Putamen (tissue), 1 donor: ENCODE results near the gene PEX10.
"Not testable (repeated sequence)": the region's sequence is repeated elsewhere in the genome, so short reads cannot be mapped to it uniquely, and the experiment has no call there.

Source experiments
- DNase-seq: peaks from one replicate; pipeline ENCODE4 v3.0.0-alpha.2; 2016; ENCODE audit warnings: low spot score

Gene PEX10

GRCh38 chr1:2443277-2444137 is 31.1 kb upstream of the PEX10 start:
- peak; percentile 70 for DNase-seq

- DNase-seq = no peak
Measured at GRCh38 chr1:2442661-2443060, 30.3 kb upstream of the PEX10 start.

- DNase-seq = no peak
Measured at GRCh38 chr1:2441746-2442145, 29.4 kb upstream of the PEX10 start.

GRCh38 chr1:2440346-2440745 is 28.0 kb upstream of the PEX10 start:
- DNase-seq = not testable (repeated sequence)

- no peak for DNase-seq
Measured at GRCh38 chr1:2439369-2439768, 27.0 kb upstream of the PEX10 start.

- DNase-seq = no peak
Measured at GRCh38 chr1:2438641-2439040, 26.3 kb upstream of the PEX10 start.

GRCh38 chr1:2438038-2438437 is 25.7 kb upstream of the PEX10 start:
- DNase-seq = no peak

- DNase-seq = no peak
Measured at GRCh38 chr1:2437617-2438016, 25.3 kb upstream of the PEX10 start.

GRCh38 chr1:2436876-2437275 is 24.5 kb upstream of the PEX10 start:
- DNase-seq = no peak

- DNase-seq = no peak
Measured at GRCh38 chr1:2435746-2436355, 23.5 kb upstream of the PEX10 start.

- DNase-seq = no peak
Measured at GRCh38 chr1:2435091-2435490, 22.7 kb upstream of the PEX10 start.

GRCh38 chr1:2433936-2434655 is 21.7 kb upstream of the PEX10 start:
- DNase-seq = no peak

- DNase-seq = no peak
Measured at GRCh38 chr1:2433196-2433595, 20.8 kb upstream of the PEX10 start.

- DNase-seq = no peak
Measured at GRCh38 chr1:2432441-2432844, 20.1 kb upstream of the PEX10 start.

- DNase-seq = no peak
Measured at GRCh38 chr1:2431518-2431917, 19.2 kb upstream of the PEX10 start.

GRCh38 chr1:2431103-2431502 is 18.7 kb upstream of the PEX10 start:
- no peak for DNase-seq

GRCh38 chr1:2430592-2430973 is 18.2 kb upstream of the PEX10 start:
- no peak for DNase-seq

- no peak for DNase-seq
Measured at GRCh38 chr1:2429780-2430591, 17.6 kb upstream of the PEX10 start.

- no peak for DNase-seq
Measured at GRCh38 chr1:2428490-2428889, 16.1 kb upstream of the PEX10 start.

- no peak for DNase-seq
Measured at GRCh38 chr1:2427976-2428375, 15.6 kb upstream of the PEX10 start.

GRCh38 chr1:2427051-2427450 is 14.7 kb upstream of the PEX10 start:
- DNase-seq = no peak

- DNase-seq = no peak
Measured at GRCh38 chr1:2426540-2426939, 14.2 kb upstream of the PEX10 start.
